GM23338 (cell line): ENCODE data around the gene OR2A25. TPM values are rescaled to one million over a fixed set of nuclear protein-coding genes. Genes with fewer than 3 reads are reported as not detected.

Source experiments
- ATAC-seq: fragments of 200-7000 bp; cut with Tn5 transposase; 3 replicates; pipeline ENCODE4 v1.9.1; 2020
- DNase-seq: peaks from one replicate; pipeline ENCODE4 v3.0.0-alpha.2; 2015; ENCODE audit warnings: low spot score
- H2AFZ ChIP-seq: fragments of 200-600 bp; sonication (generic); 2 replicates; pipeline ENCODE4 v1.8.0; 2016; ENCODE audit warnings: antibody characterized with exemption, mild to moderate bottlenecking, moderate library complexity
- H3F3A ChIP-seq: fragments of 200-600 bp; sonication (generic); replicated peaks from 2 replicates; pipeline ENCODE4 v1.8.0; 2017; ENCODE audit warnings: antibody characterized with exemption, mixed run types, low read depth
- H3K27ac ChIP-seq: fragments of 200-600 bp; sonication (generic); 2 replicates; pipeline ENCODE4 v1.6.1; 2016; ENCODE audit warnings: low read depth
- H3K27me3 ChIP-seq: fragments of 200-600 bp; sonication (generic); 2 replicates; pipeline ENCODE4 v1.8.0; 2016; ENCODE audit warnings: mild to moderate bottlenecking, mixed run types, moderate library complexity; ENCODE audit not compliant: insufficient read depth
- H3K36me3 ChIP-seq: fragments of 200-600 bp; sonication (generic); 2 replicates; pipeline ENCODE4 v1.8.0; 2016; ENCODE audit warnings: mild to moderate bottlenecking; ENCODE audit not compliant: insufficient read depth
- H3K4me1 ChIP-seq: fragments of 200-600 bp; sonication (generic); 2 replicates; pipeline ENCODE4 v1.8.0; 2016; ENCODE audit warnings: mild to moderate bottlenecking, moderate library complexity; ENCODE audit not compliant: insufficient read depth
- H3K4me2 ChIP-seq: fragments of 200-600 bp; sonication (generic); 2 replicates; pipeline ENCODE4 v1.7.1; 2017; ENCODE audit warnings: mixed run types
- H3K4me3 ChIP-seq: fragments of 200-600 bp; sonication (generic); 2 replicates; pipeline ENCODE4 v1.6.1; 2016; ENCODE audit warnings: mixed run types
- H3K79me2 ChIP-seq: fragments of 200-600 bp; sonication (generic); replicated peaks from 2 replicates; pipeline ENCODE4 v1.8.0; 2017; ENCODE audit warnings: mild to moderate bottlenecking; ENCODE audit not compliant: insufficient read depth
- H3K9me2 ChIP-seq: fragments of 200-600 bp; sonication (generic); 2 replicates; pipeline ENCODE4 v1.8.0; 2017; ENCODE audit not compliant: insufficient read depth
- H4K20me1 ChIP-seq: fragments of 200-600 bp; sonication (generic); replicated peaks from 2 replicates; pipeline ENCODE4 v1.8.0; 2017; ENCODE audit warnings: mild to moderate bottlenecking; ENCODE audit not compliant: insufficient read depth
- H3K27ac Mint-ChIP-seq: 2 replicates; pipeline ENCODE4 v1.8.0; 2020; ENCODE audit warnings: inconsistent platforms, mild to moderate bottlenecking, moderate library complexity, mixed read lengths
- H3K27me3 Mint-ChIP-seq: 3 replicates; pipeline ENCODE4 v1.8.0; 2022; ENCODE audit warnings: low read depth, mild to moderate bottlenecking, moderate library complexity, mixed read lengths, inconsistent platforms; ENCODE audit not compliant: insufficient read depth, poor library complexity
- H3K36me3 Mint-ChIP-seq: 3 replicates; pipeline ENCODE4 v1.8.0; 2021; ENCODE audit warnings: low read depth, mild to moderate bottlenecking, inconsistent platforms, moderate library complexity, mixed read lengths
- H3K4me1 Mint-ChIP-seq: 3 replicates; pipeline ENCODE4 v1.8.0; 2020; ENCODE audit warnings: mild to moderate bottlenecking, inconsistent platforms, mixed read lengths
- H3K4me3 Mint-ChIP-seq: 3 replicates; pipeline ENCODE4 v1.8.0; 2021; ENCODE audit warnings: moderate library complexity, mild to moderate bottlenecking, inconsistent platforms, mixed read lengths
- H3K9me3 Mint-ChIP-seq: 3 replicates; pipeline ENCODE4 v1.8.0; 2020; ENCODE audit warnings: moderate library complexity, mild to moderate bottlenecking, inconsistent platforms, mixed read lengths
- CREB1 ChIP-seq: fragments of 250-450 bp; sonication (Bioruptor Pico); IDR thresholded peaks from 2 replicates; pipeline ENCODE4 v1.5.0; 2020; ENCODE audit warnings: low read depth, mild to moderate bottlenecking, moderate library complexity
- ETS1 ChIP-seq: IDR thresholded peaks from 2 replicates; pipeline ENCODE4 v1.6.1; 2016; ENCODE audit warnings: antibody characterized with exemption
- EZH2 ChIP-seq: fragments of 200-600 bp; sonication (generic); IDR thresholded peaks from one replicate; pipeline ENCODE4 v1.8.0; 2017; ENCODE audit warnings: antibody characterized with exemption, mild to moderate bottlenecking, low read depth; ENCODE audit not compliant: unreplicated experiment
- EZH2phosphoT487 ChIP-seq: fragments of 200-600 bp; sonication (generic); IDR thresholded peaks from one replicate; pipeline ENCODE4 v1.8.1; 2018; ENCODE audit warnings: antibody characterized with exemption; ENCODE audit not compliant: unreplicated experiment
- JUNB ChIP-seq: IDR thresholded peaks from one replicate; pipeline ENCODE4 v1.6.1; 2016; ENCODE audit warnings: antibody characterized with exemption; ENCODE audit not compliant: unreplicated experiment
- NANOG ChIP-seq: IDR thresholded peaks from 2 replicates; pipeline ENCODE4 v1.6.1; 2016; ENCODE audit warnings: antibody characterized with exemption, borderline replicate concordance
- POLR2AphosphoS5 ChIP-seq: IDR thresholded peaks from 2 replicates; pipeline ENCODE4 v1.6.1; 2016; ENCODE audit warnings: antibody characterized with exemption, low read depth
- REST ChIP-seq: IDR thresholded peaks from one replicate; pipeline ENCODE4 v1.6.1; 2018; ENCODE audit warnings: antibody characterized with exemption; ENCODE audit not compliant: unreplicated experiment
- STAT1 ChIP-seq: IDR thresholded peaks from one replicate; pipeline ENCODE4 v1.6.1; 2016; ENCODE audit warnings: antibody characterized with exemption; ENCODE audit not compliant: unreplicated experiment
- ZNF114 ChIP-seq: fragments of 250-450 bp; sonication (Bioruptor Pico); IDR thresholded peaks from 2 replicates; pipeline ENCODE4 v1.5.0; 2020; ENCODE audit warnings: mild to moderate bottlenecking, moderate library complexity
- ZNF331 ChIP-seq: fragments of 250-450 bp; sonication (Bioruptor Pico); IDR thresholded peaks from 2 replicates; pipeline ENCODE4 v1.5.0; 2020; ENCODE audit warnings: low read depth, mild to moderate bottlenecking, moderate library complexity
- ZNF462 ChIP-seq: fragments of 250-450 bp; sonication (Bioruptor Pico); IDR thresholded peaks from 2 replicates; pipeline ENCODE4 v1.5.0; 2020; ENCODE audit warnings: mild to moderate bottlenecking, moderate library complexity
- polyA plus RNA-seq: library from polyadenylated mRNA; unstranded; fragments of >200 nt; fragmentation: Nextera tagmentation; extraction: Ambion mirVana; gene quantifications from 2 replicates; pipeline ENCODE4 v1.2.1, GENCODE V29; 2016
- total RNA-seq: library from RNA; depleted of rRNA; stranded (reverse); fragments of >200 nt; shearing (Covaris generic); gene quantifications from 2 replicates; pipeline ENCODE4 v1.2.3, GENCODE V29; 2014

Gene OR2A25
- total and polyA plus RNA-seq, 2 experiments from 2014 or later: not detected

GRCh38 chr7:144085978-144086377, 16.4 kb downstream of the OR2A25 start, which contains the start of gene OR2A12:
Gene OR2A12 (plus strand): TSS chr7:144086278. CDS start chr7:144095108, 8,830 bp downstream.
- Mint-ChIP-seq H3K36me3 (no peaks in the 10 kb centered on the region), H3K4me1 (peaks cover 2% of the 10 kb centered on the region; the same call in 1 of the 3 replicates), H3K9me3 (peaks cover 5% of the 10 kb centered on the region; the same call in 2 of the 3 replicates), H3K27ac (no peak within 1 kb of the TSS), H3K4me3 (no peak within 1 kb of the TSS), H3K27me3 (no peaks in the 10 kb centered on the region)
- H3K79me2 ChIP-seq: no peaks in the 10 kb centered on the region
- no peak within 1 kb of the TSS for H3K27ac ChIP-seq
- ATAC-seq (no peak), DNase-seq (no peak)
- no peak within 1 kb of the TSS for H3K4me3 ChIP-seq
- no peaks in the 10 kb centered on the region for H3F3A ChIP-seq
- no peaks in the 10 kb centered on the region for H3K27me3 ChIP-seq
- H4K20me1 ChIP-seq: no peaks in the 10 kb centered on the region
- no peak for TF ChIP-seq NANOG
- TF ChIP-seq EZH2: no peak
- TF ChIP-seq STAT1: no peak
- TF ChIP-seq REST: no peak
- no peak for TF ChIP-seq ZNF114 (CRISPR knock-in tag)
- TF ChIP-seq ZNF331 (CRISPR knock-in tag): no peak
- TF ChIP-seq POLR2AphosphoS5: no peak
- TF ChIP-seq EZH2phosphoT487: no peak
- no peak for TF ChIP-seq ZNF462 (CRISPR knock-in tag)
- TF ChIP-seq CREB1 (CRISPR knock-in tag): no peak
- TF ChIP-seq JUNB: no peak
- no peak for TF ChIP-seq ETS1
- no peak within 1 kb of the TSS for H3K4me2 ChIP-seq
- H2AFZ ChIP-seq: no peak within 1 kb of the TSS
- H3K4me1 ChIP-seq: no peaks in the 10 kb centered on the region; the same call in 1 of the 2 replicates
- no peaks in the 10 kb centered on the region for H3K36me3 ChIP-seq
- H3K9me2 ChIP-seq: no peaks in the 10 kb centered on the region
